ENCODE measurements around the gene BICC1. TPM values are rescaled to one million over a fixed set of nuclear protein-coding genes. Genes with fewer than 3 reads are reported as not detected.

Gene BICC1
- total and polyA plus RNA-seq, 2 donors (not counting 1 experiment from before 2014, with no cell fraction given) = 22.6 to 64.7 TPM

DNA sequence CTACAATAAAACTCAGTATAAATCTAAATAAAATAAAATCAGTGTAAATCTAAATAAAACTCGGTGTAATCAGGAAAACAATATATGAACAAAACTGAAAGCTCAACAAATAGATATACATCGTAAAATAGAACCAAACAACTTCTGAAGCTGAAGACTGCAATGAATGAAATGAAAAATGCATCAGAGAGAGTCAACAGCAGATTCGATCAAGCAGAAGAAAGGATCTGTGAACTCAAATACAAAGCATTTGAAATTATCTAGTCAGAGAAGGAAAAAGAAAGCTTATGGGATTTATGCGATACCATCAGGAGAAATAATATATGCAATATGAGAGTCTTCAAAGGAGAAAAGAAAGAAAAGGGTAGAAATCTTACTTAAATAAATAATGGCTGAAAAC, 255.0 kb downstream of the BICC1 start:
- Histone ChIP-seq H2AFZ (ENCODE audit: low read length) (no peak overlapping the region), H3K27ac (ENCODE audit: insufficient read depth, low read length) (no peak overlapping the region), H3K4me2 (ENCODE audit: extremely low read depth, insufficient read depth, low read length) (no peak overlapping the region), H3K79me2 (ENCODE audit: control insufficient read depth, insufficient read depth, low read length) (no peaks in the 10 kb centered on the region), H3K9me3 (ENCODE audit: control insufficient read depth, insufficient read depth, low read depth, low read length) (no peaks in the 10 kb centered on the region), H4K20me1 (ENCODE audit: control insufficient read depth, extremely low read depth, insufficient read depth, low read length) (no peaks in the 10 kb centered on the region), H3K4me1 (ENCODE audit: control insufficient read depth, extremely low read depth, insufficient read depth, low read length) (no peaks in the 10 kb centered on the region), H3K4me3 (replicated peaks in 1 of 4; ENCODE audit: control extremely low read depth in 1 of 4, insufficient read depth in 1 of 4, low read depth in 3 of 4, low read length in 4 of 4) (no peak overlapping the region), H3K36me3 (ENCODE audit: control insufficient read depth, insufficient read depth, low read length) (no peaks in the 10 kb centered on the region), H3K9ac (ENCODE audit: insufficient read depth, low read length) (no peak overlapping the region), H3K27me3 (ENCODE audit: control insufficient read depth, insufficient read depth, low read length) (no peaks in the 10 kb centered on the region)
- no peak for DNase-seq (ENCODE audit: low read depth in 2 of 2)
- TF ChIP-seq, protein P1, sequence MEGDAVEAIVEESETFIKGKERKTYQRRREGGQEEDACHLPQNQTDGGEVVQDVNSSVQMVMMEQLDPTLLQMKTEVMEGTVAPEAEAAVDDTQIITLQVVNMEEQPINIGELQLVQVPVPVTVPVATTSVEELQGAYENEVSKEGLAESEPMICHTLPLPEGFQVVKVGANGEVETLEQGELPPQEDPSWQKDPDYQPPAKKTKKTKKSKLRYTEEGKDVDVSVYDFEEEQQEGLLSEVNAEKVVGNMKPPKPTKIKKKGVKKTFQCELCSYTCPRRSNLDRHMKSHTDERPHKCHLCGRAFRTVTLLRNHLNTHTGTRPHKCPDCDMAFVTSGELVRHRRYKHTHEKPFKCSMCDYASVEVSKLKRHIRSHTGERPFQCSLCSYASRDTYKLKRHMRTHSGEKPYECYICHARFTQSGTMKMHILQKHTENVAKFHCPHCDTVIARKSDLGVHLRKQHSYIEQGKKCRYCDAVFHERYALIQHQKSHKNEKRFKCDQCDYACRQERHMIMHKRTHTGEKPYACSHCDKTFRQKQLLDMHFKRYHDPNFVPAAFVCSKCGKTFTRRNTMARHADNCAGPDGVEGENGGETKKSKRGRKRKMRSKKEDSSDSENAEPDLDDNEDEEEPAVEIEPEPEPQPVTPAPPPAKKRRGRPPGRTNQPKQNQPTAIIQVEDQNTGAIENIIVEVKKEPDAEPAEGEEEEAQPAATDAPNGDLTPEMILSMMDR (conservative IDR thresholded peaks at IDR 0.05 in 1 of 2, IDR thresholded peaks at IDR 0.05 in 1 of 2; ENCODE audit: low read depth in 1 of 2, low read length in 2 of 2) = no peak
- TF ChIP-seq EZH2 (IDR thresholded peaks at IDR 0.05; ENCODE audit: low read length, missing control alignments) = no peak

DNA sequence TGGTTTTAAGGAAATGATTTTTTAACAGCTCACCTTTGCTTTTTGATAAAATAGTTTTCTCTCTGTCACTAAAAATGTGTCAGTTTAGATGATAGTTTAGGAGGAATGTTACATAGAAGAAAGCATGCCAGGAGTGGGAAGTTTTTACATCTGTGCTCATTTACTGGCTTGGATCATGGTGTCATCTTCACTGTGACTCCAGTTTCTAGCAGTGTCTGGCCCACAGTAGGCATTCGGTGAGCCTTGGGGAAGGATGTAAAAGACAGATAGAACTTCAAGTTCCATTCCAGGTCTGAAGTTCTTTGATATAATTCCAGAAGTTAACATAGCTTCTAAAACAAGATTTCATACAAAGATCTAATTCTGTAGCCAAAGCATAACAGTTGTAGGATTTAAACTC, 259.2 kb downstream of the BICC1 start:
- no peak overlapping the region for H3K4me2 ChIP-seq (ENCODE audit: extremely low read depth, insufficient read depth, low read length)
- no peak overlapping the region for H3K4me3 ChIP-seq (replicated peaks in 1 of 4; ENCODE audit: control extremely low read depth in 1 of 4, insufficient read depth in 1 of 4, low read depth in 3 of 4, low read length in 4 of 4)
- H3K27ac ChIP-seq (ENCODE audit: insufficient read depth, low read length) = no peak overlapping the region
- no peaks in the 10 kb centered on the region for H3K27me3 ChIP-seq (ENCODE audit: control insufficient read depth, insufficient read depth, low read length)
- no peak overlapping the region for H2AFZ ChIP-seq (ENCODE audit: low read length)
- H4K20me1 ChIP-seq (ENCODE audit: control insufficient read depth, extremely low read depth, insufficient read depth, low read length) = no peaks in the 10 kb centered on the region
- no peak for TF ChIP-seq EZH2 (IDR thresholded peaks at IDR 0.05; ENCODE audit: low read length, missing control alignments)
- TF ChIP-seq, protein P1 (conservative IDR thresholded peaks at IDR 0.05 in 1 of 2, IDR thresholded peaks at IDR 0.05 in 1 of 2; ENCODE audit: low read depth in 1 of 2, low read length in 2 of 2) = no peak
- DNase-seq (ENCODE audit: low read depth in 2 of 2) = no peak
- no peaks in the 10 kb centered on the region for H3K9me3 ChIP-seq (ENCODE audit: control insufficient read depth, insufficient read depth, low read depth, low read length)
- no peak overlapping the region for H3K9ac ChIP-seq (ENCODE audit: insufficient read depth, low read length)
- H3K79me2 ChIP-seq (ENCODE audit: control insufficient read depth, insufficient read depth, low read length) = no peaks in the 10 kb centered on the region
- peaks cover 8% of the 10 kb centered on the region for H3K4me1 ChIP-seq (ENCODE audit: control insufficient read depth, extremely low read depth, insufficient read depth, low read length)
- no peaks in the 10 kb centered on the region for H3K36me3 ChIP-seq (ENCODE audit: control insufficient read depth, insufficient read depth, low read length)

DNA sequence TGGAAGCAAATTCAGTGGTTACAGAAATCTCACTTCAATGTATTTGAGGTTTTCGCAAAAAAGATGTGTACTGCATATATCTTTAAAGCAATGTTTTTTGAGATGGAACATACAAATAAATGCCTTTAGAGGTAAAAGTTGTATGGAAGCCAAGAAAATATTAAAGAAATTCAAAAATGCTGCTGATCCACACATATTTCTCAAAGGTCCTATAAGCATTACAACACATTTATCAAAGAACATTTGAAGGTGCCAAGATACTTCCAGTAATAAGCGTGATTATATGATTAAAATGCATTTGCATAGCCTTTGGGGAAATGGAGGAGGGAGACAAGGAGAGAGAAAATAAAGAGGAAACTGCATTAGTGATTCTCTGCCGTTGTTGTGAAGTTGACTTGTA, 260.1 kb downstream of the BICC1 start:
- Histone ChIP-seq H3K4me2 (ENCODE audit: extremely low read depth, insufficient read depth, low read length) (no peak overlapping the region), H3K36me3 (ENCODE audit: control insufficient read depth, insufficient read depth, low read length) (no peaks in the 10 kb centered on the region), H4K20me1 (ENCODE audit: control insufficient read depth, extremely low read depth, insufficient read depth, low read length) (no peaks in the 10 kb centered on the region), H3K9me3 (ENCODE audit: control insufficient read depth, insufficient read depth, low read depth, low read length) (no peaks in the 10 kb centered on the region), H3K79me2 (ENCODE audit: control insufficient read depth, insufficient read depth, low read length) (no peaks in the 10 kb centered on the region), H3K9ac (ENCODE audit: insufficient read depth, low read length) (no peak overlapping the region), H3K27me3 (ENCODE audit: control insufficient read depth, insufficient read depth, low read length) (no peaks in the 10 kb centered on the region), H2AFZ (ENCODE audit: low read length) (no peak overlapping the region), H3K4me3 (replicated peaks in 1 of 4; ENCODE audit: control extremely low read depth in 1 of 4, insufficient read depth in 1 of 4, low read depth in 3 of 4, low read length in 4 of 4) (no peak overlapping the region), H3K4me1 (ENCODE audit: control insufficient read depth, extremely low read depth, insufficient read depth, low read length) (peaks cover 8% of the 10 kb centered on the region), H3K27ac (ENCODE audit: insufficient read depth, low read length) (no peak overlapping the region)
- TF ChIP-seq, protein P1 (conservative IDR thresholded peaks at IDR 0.05 in 1 of 2, IDR thresholded peaks at IDR 0.05 in 1 of 2; ENCODE audit: low read depth in 1 of 2, low read length in 2 of 2) = no peak
- TF ChIP-seq EZH2 (IDR thresholded peaks at IDR 0.05; ENCODE audit: low read length, missing control alignments) = no peak
- no peak for DNase-seq (ENCODE audit: low read depth in 2 of 2)
